HG02678 (cell line): ENCODE measurements around the gene DENND6B.
"Not testable (repeated sequence)": the region's sequence is repeated elsewhere in the genome, so short reads cannot be mapped to it uniquely, and the experiment has no call there.

ENCODE experiments used
- ATAC-seq: cut with Tn5 transposase; IDR thresholded peaks from one replicate; pipeline ENCODE4 v1.9.1; 2021; ENCODE audit warnings: mild to moderate bottlenecking, moderate library complexity; ENCODE audit not compliant: unreplicated experiment

Gene DENND6B

DNA sequence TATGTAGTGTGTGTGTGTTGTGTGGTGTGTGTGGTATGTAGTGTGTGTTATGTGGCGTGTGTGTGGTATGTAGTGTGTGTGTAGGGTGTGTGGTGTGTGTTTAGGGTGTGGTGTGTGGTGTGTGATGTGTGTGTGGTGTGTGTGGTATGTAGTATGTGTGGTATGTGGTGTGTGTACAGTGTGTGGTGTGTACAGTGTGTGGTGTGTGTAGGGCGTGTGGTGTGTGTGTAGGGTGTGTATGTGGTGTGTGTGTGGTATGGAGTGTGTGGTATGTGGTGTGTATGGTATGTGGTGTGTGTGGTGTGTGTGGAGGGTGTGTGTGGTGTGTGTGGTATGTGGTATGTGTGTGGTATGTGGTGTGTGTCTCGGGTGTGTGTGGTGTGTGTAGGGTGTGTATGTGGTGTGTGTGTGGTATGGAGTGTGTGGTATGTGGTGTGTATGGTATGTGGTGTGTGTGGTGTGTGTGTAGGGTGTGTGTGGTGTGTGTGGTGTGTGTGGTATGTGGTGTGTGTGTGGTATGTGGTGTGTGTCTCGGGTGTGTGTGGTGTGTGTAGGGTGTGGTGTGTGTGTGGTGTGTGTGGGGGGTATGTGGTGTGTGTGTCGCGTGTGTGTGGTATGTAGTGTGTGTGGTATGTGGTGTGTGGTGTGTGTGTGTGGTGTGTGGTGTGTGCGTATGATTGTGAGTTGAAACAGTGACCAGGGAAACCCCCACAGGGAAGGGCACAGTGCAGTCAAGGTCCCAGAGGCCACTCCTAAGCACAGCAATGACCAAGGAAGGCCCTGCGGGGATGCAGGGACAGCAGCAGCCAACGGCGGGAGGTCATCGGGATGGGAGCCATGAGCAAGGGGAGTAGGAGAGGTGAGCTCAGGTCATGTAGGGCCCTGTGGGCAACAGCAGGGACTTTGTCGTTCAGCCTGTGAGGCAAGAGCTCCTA is 13.4 kb upstream of the DENND6B start:
- ATAC-seq = no peak

DNA sequence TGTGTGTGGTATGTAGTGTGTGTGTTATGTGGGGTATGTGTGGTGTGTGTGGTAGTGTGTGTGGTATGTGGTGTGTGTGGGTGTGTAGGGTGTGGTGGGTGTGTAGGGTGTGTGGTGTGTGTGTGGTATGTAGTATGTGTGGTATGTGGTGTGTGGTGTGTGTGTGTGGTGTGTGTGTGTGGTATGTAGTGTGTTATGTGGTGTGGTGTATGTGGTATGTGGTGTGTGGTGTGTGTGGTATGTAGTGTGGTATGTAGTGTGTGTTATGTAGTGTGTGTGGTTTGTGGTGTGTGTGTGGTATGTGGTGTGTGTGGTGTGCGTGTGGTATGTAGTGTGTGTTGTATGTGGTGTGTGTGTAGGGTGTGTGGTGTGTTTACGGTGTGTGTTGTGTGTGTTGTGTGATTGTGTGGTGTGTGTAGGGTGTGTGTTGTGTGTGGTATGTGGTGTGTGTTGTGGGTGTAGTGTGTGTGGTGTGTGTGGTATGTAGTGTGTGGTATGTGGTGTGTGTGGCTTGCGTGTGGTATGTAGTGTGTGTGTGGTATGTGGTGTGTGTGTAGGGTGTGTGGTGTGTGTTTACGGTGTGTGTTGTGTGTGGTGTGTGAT is 12.1 kb upstream of the DENND6B start:
- ATAC-seq = no peak

DNA sequence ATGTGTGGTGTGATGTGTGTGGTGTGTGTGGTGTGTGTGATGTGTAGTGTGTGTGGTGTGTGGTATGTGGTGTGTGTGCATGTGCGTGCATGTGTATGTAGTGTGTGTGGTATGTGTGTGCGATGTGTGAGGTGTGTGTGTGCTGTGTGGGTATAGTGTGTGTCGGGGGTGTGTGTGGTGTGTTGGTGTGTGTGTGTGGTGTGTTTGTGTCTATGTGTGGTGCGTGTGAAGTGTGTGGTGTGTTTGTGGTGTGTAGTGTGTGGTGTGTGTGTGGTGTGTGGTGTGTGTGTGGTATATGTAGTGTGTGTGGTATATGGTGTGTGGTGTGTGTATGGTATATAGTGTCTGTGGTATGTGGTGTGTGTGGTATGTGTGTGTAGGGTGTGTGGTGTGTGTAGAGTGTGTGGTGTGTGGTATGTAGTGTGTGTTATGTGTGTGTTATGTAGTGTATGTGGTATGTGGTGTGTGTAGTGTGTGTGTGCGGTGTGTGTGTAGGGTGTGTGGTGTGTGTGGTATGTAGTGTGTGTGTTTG is 11.3 kb upstream of the DENND6B start:
- ATAC-seq = no peak

DNA sequence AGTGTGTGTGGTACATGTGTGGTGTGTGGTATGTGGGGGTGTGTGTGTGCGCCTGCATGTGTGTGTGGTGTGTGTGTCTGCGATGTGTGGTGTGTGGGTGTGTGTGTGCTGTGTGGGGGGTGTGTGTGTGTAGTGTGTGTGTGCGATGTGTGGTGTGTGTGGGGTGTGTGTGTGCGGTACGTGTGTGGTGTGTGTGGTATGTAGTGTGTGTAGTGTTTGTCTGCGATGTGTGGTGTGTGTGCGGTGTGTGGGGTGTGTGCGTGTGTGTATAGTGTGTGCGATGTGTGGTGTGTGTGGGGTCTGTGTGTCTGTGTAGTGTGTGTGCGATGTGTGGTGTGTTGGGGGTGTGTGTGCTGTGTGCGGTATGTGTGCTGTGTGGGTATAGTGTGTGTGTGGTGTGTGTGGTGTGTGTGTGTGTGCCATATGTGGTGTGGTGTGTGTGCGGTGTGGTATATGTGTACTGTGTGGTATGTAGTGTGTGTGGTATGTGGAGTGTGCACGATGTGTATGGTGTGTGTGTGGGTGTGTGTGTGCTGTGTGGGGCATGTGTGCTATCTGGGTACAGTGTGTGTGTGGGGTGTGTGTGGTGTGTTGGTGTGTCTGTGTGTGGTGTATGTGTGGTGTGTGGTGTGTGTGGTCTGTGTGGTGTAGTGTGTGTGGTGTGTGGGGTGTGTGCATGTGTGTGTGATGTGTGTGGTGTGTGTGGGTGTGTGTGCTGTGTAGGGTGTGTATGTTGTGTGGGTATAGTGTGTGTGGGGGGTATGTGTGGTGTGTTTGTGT is 10.6 kb upstream of the DENND6B start:
- no peak for ATAC-seq

DNA sequence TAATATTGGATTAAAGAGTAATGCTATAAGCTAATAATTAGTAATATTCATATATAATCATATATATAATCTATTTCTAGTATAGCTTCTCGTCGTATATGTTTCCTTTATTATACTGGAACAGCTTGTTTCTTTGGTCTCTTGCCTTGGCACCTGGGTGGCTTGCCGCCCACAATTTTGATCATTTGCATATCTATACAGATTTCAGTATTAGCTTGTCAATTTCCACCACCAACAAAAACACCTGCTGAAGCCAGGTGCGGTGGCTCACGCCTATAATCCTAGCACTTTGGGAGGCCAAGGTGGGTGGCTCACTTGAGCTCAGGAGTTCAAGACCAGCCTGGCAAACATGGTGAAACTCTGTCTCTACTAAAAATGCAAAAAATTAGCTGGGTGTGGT is 7.6 kb upstream of the DENND6B start:
- not testable (repeated sequence) for ATAC-seq

DNA sequence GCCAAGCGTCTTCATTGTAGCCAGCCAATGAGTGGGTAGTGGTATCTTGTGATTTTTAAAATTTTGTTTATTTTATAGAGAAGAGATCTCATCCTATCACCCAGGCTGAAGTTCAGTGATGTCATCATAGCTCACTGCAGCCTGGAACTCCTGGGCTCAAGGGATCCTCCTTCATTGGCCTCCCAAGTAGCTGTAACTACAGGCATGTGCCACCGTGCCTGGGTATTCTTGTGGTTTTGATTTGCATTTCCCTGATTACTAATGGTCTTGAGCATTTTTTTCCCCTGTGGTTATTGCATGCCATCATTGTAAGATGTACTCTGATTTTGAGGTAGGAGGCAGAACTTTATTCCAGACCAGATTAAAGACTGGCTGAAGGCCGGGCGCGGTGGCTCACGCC is 2.4 kb upstream of the DENND6B start:
- no peak for ATAC-seq

DNA sequence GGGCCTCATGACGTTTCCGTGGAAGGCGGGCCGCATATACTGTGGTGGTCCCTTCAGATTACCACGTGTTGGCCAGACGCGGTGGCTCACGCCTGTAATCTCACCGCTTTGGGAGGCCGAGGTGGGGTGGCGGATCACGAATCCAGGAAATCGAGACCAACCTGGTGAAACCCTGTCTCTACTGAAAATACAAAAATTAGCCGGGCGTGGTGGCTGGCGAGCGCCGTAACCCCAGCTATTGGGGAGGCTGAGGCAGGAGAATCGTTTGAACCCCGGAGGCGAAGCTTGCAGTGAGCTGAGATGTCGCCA is 853 bp upstream of the DENND6B start:
- ATAC-seq = no peak

DNA sequence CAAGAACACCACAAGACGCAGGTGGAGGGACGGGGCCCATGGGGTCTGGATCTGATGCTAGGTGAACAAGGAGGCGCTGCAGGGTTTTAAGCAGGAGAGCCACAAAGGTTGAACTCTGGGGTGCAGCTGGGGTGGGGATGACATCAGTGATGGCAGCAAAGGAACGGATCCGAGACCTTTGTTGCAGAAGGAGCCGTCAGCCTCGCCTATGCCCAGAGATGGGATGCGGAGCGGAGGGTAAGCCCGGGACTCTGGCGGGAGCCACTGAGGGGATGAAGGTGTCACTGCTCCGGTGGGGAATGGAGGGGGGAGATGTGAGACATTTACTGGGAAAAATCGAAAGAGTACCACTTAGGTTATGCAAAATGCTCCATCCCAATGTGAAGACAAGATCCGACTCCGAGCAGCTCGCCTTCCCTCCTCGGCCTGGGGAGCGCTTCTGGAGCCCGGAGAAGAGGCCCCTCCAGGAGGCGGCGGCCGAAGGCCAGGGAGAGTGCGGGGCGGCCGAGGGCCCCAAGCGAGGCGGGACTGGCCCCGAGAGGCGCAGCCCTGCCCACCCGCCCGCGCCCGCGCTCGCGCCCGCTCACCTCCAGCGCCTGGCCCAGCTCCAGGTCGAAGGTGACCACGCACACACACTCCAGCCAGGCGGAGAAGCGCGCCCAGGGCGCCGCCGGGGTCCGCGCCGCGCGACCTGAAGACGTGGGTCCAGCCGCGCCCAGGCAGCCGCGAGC is 422 bp downstream of the DENND6B start:
- no peak for ATAC-seq

DNA sequence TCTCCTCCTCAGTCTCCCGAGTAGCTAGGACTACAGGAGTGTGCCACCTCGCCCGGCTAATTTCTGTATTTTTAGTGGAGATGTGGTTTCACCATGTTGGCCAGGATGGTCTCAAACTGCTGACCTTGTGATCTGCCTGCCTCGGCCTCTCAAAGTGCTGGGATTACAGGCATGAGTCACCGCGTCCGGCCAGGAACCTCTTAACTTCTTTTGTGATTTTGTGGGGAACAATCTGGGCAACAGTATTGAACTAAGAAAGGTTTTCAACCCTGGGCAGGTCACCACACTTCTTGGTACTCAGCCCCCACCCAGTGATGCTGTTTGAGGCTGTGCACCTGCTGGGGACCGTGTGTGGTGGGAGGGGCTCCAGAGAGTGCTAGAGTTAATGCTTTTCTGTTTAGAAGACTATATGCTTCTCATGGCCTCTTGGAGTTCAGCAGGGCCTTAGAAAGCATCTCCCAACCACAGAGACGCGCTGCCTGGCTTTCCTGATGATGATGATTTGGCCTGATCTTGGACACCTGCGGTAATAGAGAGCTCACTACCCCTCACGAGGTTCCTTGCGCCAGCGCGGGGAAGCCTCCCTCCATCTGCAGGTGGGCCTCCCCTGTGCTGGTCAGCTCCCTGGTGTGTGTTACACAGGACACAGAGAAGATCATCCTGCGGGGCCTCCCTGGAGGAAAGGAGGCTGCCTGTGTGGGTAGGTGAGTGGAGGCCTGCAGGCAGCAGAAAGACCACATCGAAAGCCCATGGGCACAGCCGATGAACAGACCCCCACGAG is 1.2 kb downstream of the DENND6B start:
- no peak for ATAC-seq

DNA sequence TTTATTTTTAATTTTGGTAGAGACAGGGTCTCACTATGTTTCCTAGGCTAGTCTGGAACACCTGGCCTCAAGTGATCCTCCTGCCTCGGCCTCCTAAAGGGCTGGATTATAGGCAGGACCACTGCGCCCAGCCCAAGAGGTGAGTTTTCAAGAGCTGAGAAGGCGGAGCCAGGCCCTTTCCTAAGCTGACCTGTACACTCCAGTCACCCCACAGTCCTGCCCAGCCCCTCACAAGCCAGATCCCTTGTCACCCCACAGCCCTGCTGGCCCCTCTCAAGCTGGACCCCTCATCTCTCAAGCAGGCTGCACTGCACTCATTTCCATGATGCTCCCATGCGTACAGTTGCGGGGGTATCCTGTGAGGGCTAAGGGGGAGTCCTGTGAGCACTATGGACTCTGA is 2.9 kb downstream of the DENND6B start:
- ATAC-seq = no peak

DNA sequence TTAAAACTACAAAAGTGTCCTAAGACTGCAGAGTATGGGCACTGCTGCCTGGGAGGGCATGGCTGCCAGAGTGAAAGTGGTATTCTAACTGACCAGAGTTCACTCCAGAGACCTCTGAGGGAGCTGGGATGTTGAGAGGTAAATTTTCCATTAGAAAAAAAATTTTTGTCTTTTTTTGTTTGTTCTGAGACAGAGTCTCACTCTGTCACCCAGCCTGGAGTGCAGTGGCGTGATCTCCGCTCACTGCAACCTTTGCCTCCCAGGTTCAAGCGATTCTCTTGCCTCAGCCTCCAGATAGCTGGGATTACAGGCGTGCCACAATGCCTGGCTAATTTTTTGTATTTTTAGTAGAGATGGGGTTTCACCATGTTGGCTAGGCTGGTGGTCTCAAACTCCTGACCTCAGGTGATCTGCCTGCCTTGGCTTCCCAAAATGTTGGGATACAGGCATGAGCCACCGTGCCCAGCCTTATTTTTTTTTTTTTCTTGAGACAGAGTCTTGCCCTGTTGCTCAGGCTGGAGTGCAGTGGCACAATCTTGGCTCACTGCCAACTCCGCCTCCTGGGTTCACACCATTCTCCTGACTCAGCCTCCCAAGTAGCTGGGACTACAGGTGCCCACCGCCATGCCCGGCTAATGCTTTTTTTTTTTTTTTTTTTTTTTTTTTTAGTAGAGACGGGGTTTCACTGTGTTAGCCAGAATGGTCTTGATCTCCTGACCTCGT is 4.3 kb downstream of the DENND6B start:
- ATAC-seq = not testable (repeated sequence)

DNA sequence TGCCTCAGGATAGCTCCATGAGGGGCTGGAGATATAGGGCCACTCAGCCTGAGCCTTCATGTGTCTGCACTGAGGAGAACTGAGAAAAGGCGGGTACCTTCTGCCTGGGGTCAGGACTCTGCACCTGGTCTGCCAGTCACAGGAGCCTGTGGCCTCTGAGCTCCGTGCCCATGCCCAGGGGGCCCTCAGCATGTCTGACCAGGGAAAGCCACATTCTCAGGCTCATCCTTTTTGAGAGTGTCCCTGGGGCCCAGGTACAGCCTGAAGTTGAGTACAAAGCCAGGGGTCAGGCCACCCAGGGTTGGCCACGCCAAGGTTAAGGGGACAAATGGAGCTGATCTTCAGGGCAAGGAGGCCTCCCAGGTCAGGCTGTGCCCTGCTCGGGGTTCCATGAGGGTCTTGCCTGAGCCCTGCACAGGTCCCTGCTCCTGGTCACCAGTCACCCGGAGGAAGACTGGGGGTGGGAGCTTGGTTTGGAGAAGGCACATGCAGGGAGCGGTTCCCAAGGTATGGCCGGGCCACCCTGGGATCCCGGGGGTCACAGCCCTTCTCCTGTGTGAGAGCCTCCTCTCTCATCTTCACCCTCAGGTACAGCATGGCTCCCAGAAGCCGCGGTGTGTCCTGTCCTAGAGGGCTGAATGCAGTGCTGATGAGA is 6.0 kb downstream of the DENND6B start:
- no peak for ATAC-seq

DNA sequence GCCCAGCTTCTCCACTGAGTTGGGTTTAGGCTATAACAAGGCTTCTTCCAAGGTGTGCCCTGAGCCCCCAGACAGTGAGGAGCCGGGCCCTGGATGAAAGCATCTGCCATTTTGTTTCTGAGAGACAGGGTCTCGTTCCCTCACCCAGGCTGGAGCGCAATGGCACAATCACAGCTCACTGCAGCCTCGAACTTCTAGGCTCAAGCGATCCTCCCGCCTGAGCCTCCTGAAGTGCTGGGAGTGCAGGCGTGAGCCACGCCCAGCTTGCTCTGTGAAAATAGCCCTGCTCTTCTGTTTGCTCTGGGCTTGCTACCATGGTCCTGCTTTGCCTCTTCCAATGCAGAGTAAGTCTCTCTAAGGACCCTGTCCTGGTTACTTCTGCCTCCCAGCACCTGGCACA is 6.7 kb downstream of the DENND6B start:
- ATAC-seq = no peak

DNA sequence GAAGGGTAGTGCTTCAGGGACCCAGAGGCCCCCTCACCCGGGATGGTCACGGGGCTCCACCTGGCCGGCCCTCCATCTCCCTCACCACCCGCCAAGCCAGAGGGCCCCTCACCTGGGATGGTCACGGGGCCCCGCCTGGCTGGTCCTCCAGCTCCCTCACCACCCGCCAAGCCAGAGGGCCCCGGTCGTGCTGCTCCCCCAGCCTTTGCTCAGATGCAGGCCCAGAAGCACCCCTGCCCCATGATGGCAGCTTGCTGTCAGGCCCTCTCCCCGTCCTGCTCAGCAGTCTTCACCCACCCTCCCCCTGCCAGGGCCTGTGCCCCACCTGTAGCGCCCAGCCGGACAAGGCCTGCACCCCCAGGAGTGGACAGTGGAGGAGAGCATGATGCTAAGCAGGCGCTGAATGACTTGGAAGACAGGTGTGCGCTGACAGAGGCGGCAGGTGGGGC is 7.3 kb downstream of the DENND6B start:
- ATAC-seq = no peak

DNA sequence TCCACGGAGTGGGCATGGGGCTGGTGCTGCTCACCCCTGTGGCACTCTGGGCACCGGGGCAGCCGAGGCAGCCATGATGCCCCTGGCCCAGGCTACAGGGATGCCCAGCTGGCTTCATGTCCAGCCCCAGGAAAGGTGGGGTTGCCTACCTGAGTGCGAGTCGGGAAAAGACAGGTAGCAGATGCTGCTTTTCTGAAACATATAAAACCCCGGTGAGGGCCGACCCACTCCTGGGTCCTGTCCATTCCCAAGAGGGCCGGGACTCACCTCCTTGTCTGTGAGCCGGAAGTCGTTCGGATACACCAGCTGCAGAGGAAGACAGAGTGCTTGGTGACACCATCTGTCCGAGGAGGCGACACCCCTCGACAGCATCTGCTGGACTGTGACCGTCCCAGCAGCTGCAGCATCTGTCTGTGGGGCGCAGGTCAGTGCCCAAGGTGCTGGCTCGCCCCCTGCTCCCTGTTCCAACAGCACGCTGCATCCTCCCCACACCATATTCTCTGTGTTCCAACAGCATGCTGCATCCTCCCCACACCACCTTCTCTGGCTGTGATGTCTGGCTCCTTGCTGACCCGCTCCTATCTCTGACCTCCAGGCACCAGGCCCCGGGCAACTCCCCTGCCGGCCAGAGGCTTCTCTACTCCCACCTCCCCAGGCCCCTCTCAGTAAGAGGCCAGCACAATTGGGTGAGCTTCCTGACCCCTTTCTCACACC is 8.0 kb downstream of the DENND6B start:
- ATAC-seq = no peak

DNA sequence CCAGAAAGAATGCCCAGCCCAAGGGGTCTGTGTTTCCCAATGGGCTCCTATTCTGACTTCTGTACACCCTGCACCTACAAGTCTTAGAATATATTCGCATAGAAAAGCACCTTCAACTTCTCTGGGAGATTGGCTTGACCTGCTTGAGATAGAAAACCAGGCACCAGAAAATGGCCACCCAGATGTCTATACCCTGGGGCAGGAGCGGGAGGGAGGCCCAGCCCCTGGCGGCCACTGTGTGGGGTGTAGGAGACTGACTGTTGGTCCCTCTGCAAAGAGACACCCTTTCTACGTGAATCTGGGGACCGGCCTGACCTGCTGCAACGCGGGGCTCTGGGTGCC is 8.5 kb downstream of the DENND6B start:
- no peak for ATAC-seq

DNA sequence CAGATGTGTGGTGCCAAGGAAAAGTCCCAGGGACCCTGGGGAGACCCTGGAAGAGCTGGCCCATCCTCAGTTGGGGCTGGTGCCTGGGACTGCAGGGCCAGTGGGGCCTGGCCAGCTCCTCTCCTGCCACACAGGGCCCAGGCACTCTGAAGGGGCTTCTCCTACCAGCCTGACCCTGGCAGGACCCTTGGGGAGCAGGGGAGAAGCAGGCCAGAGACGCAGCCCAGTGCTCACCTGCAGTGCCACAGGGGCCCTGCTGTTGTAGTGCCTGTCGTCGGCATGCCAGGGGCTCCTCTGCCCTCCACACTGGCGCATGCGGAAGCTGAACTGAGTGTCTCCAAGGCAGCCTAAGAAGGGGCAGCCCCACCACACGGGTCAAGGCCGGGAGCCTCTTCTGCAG is 9.1 kb downstream of the DENND6B start:
- ATAC-seq = no peak

DNA sequence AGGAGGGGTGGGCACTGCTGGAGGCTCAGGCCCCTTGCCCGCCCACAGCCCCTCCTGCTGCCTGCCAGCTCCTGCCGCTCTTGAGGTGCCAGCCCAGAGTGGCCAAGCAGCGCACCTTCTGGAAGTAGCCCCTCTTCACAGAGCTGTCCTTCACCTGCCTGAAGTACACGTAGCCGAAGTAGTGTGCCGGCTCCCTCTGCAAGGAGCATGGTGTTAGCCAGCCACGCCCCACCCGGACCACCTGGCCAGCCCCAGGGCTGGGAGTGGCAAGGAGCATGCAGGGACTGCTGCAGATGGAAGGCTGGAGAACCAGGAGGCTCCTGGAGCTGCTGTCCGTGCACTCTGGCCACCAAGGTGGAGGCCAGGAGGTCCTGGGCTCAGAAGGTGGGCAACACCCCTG is 9.6 kb downstream of the DENND6B start:
- no peak for ATAC-seq
